GM23248 (cell line): Measurements from ENCODE around the gene CYTH4. TPM values are rescaled to one million over a fixed set of nuclear protein-coding genes. Genes with fewer than 3 reads are reported as not detected.

Experiments used
- DNase-seq: peaks from one replicate; pipeline ENCODE4 v3.0.0-alpha.2; 2015
- H2AFZ ChIP-seq: fragments of 200-600 bp; sonication (generic); 2 replicates; pipeline ENCODE4 v1.6.1; 2016; ENCODE audit warnings: antibody characterized with exemption
- H3F3A ChIP-seq: fragments of 200-600 bp; sonication (generic); 2 replicates; pipeline ENCODE4 v1.6.1; 2016; ENCODE audit warnings: mild to moderate bottlenecking, antibody characterized with exemption, mixed run types; ENCODE audit not compliant: insufficient read depth
- H3K27ac ChIP-seq: fragments of 200-600 bp; sonication (generic); 2 replicates; pipeline ENCODE4 v1.5.1; 2016; ENCODE audit warnings: mild to moderate bottlenecking
- H3K27me3 ChIP-seq: fragments of 200-600 bp; sonication (generic); replicated peaks from 2 replicates; pipeline ENCODE4 v1.6.1; 2016; ENCODE audit warnings: mild to moderate bottlenecking; ENCODE audit not compliant: insufficient read depth
- H3K36me3 ChIP-seq: fragments of 200-600 bp; sonication (generic); 2 replicates; pipeline ENCODE4 v1.6.1; 2016; ENCODE audit warnings: low read depth, mild to moderate bottlenecking
- H3K4me1 ChIP-seq: fragments of 200-600 bp; sonication (generic); 2 replicates; pipeline ENCODE4 v1.6.1; 2016; ENCODE audit warnings: mild to moderate bottlenecking; ENCODE audit not compliant: insufficient read depth
- H3K4me2 ChIP-seq: fragments of 200-600 bp; sonication (generic); one replicate; pipeline ENCODE4 v1.6.1; 2016; ENCODE audit warnings: mild to moderate bottlenecking; ENCODE audit not compliant: unreplicated experiment
- H3K4me3 ChIP-seq: fragments of 200-600 bp; sonication (generic); 2 replicates; pipeline ENCODE4 v1.5.1; 2016; ENCODE audit warnings: mild to moderate bottlenecking
- H3K79me2 ChIP-seq: fragments of 200-600 bp; sonication (generic); 2 replicates; pipeline ENCODE4 v1.6.1; 2016; ENCODE audit warnings: mild to moderate bottlenecking; ENCODE audit not compliant: insufficient read depth
- H3K9ac ChIP-seq: fragments of 200-600 bp; sonication (generic); 2 replicates; pipeline ENCODE4 v1.6.1; 2016; ENCODE audit warnings: mild to moderate bottlenecking
- H3K9me2 ChIP-seq: fragments of 200-600 bp; sonication (generic); 2 replicates; pipeline ENCODE4 v1.6.1; 2016; ENCODE audit warnings: mixed run types, mild to moderate bottlenecking, moderate library complexity; ENCODE audit not compliant: insufficient read depth
- H3K9me3 ChIP-seq: fragments of 200-600 bp; sonication (generic); one replicate; pipeline ENCODE4 v1.6.1; 2017; ENCODE audit warnings: low read depth
- H4K20me1 ChIP-seq: fragments of 200-600 bp; sonication (generic); 2 replicates; pipeline ENCODE4 v1.6.0; 2016; ENCODE audit not compliant: insufficient read depth
- EZH2 ChIP-seq: fragments of 200-600 bp; sonication (generic); IDR thresholded peaks from 2 replicates; pipeline ENCODE4 v1.6.1; 2018; ENCODE audit warnings: antibody characterized with exemption, mild to moderate bottlenecking; ENCODE audit not compliant: insufficient read depth, poor library complexity, severe bottlenecking
- EZH2phosphoT487 ChIP-seq: fragments of 200-600 bp; sonication (generic); IDR thresholded peaks from 2 replicates; pipeline ENCODE4 v1.6.1; 2018; ENCODE audit warnings: antibody characterized with exemption, moderate library complexity, mild to moderate bottlenecking, low read depth; ENCODE audit not compliant: insufficient read depth
- WGBS, 2 experiments: methylation state at CpG; one replicate each; pipeline ENCODE4 v1.1.6; 2015 to 2017; ENCODE audit warnings: low lambda C conversion rate in 2 of 2, low coverage in 1 of 2; ENCODE audit errors: missing lambda C conversion rate in 2 of 2; 5-methylcytosine and 5-hydroxymethylcytosine counted together
- in situ Hi-C: fragments of 300-500 bp; cut with MboI; formaldehyde crosslinking; loops from 2 replicates; pipeline ENCODE4 v1.15.0; 2020
- polyA plus RNA-seq: library from polyadenylated mRNA; unstranded; fragments of >200 nt; fragmentation: Nextera tagmentation; extraction: Ambion mirVana; gene quantifications from 2 replicates; pipeline ENCODE4 v1.2.1, GENCODE V29; 2016
- total RNA-seq: library from RNA; depleted of rRNA; stranded (reverse); fragments of >200 nt; shearing (Covaris generic); gene quantifications from 2 replicates; pipeline ENCODE4 v1.2.3, GENCODE V29; 2014

CYTH4 gene
- total and polyA plus RNA-seq, 2 experiments from 2014 or later: not detected

DNA sequence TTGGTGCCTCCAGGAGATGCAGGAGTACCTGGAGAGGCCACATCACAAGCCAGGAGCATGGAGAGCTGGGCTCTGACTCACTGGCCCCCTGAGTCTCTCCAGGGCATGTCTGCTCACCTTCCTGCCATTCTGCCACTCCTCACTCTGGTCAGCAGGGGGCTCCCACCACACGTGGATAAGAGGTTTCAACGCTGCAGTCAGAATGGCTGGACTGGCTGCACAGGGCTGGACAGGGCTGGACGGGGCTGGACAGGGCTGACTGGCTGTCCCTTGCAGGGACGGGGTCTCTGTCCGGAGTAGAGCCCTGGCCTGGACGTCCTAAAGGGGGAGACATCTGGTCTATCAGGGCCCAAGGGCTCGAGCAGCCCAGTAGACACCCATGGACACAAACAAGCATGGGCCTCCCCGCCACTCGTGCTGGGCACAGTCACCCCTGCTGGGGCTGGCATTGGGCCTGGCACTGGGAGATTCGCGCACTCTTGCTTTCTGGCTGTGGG lies 34.6 kb downstream of the CYTH4 start:
- Histone ChIP-seq H4K20me1 (no peaks in the 10 kb centered on the region), H3K4me1 (no peaks in the 10 kb centered on the region), H3K27ac (no peak overlapping the region), H2AFZ (no peak overlapping the region), H3K9me2 (no peaks in the 10 kb centered on the region), H3K4me2 (no peak overlapping the region), H3F3A (peaks cover 7% of the 10 kb centered on the region), H3K36me3 (no peaks in the 10 kb centered on the region), H3K79me2 (no peaks in the 10 kb centered on the region), H3K9ac (no peak overlapping the region), H3K9me3 (no peaks in the 10 kb centered on the region), H3K4me3 (no peak overlapping the region), H3K27me3 (no peaks in the 10 kb centered on the region)
- DNase-seq: peak; percentile 90
- TF ChIP-seq EZH2phosphoT487 (no peak), EZH2 (no peak)
- 23 to 24% methylated on average over 10 to 11 of the region's 11 CpGs for WGBS, 2 experiments
- in situ Hi-C loops: loop anchor here (10.0 kb wide), 1 partner anchor 138 kb away; no protein-coding TSS in a partner anchor

DNA sequence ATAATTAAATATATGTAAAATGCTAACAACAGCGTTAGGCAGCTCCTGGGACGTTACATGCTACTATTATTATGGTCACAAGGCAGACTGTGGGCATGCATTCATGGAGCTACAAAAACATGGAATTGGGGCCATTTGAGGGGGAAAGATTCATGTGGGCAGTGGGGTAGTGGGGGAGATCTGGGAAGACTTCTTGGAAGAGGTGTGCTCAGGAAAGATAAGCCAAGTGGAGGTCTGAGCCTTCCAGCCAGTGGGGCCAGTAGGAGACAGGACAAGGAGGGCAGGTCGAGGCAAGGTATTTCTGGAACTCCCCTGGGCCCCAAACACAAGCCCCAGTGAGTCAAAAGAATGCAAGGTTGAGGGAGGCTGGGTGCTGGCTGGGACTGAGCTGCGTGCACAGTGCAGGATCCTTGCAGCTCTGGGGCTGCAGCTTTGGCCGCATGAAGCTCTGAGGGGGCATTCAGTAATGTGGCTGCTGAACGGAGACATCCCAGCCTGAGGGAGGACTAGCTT lies 35.4 kb downstream of the CYTH4 start:
- H3K27ac ChIP-seq: no peak overlapping the region
- H2AFZ ChIP-seq: no peak overlapping the region
- TF ChIP-seq EZH2phosphoT487 (no peak), EZH2 (no peak)
- H3F3A ChIP-seq: peaks cover 7% of the 10 kb centered on the region
- in situ Hi-C loops: loop anchor here (10.0 kb wide), 1 partner anchor 137 kb away; no protein-coding TSS in a partner anchor
- H3K27me3 ChIP-seq: no peaks in the 10 kb centered on the region
- H3K79me2 ChIP-seq: no peaks in the 10 kb centered on the region
- H3K9me2 ChIP-seq: no peaks in the 10 kb centered on the region
- DNase-seq: no peak
- H3K4me2 ChIP-seq: no peak overlapping the region
- H3K4me1 ChIP-seq: no peaks in the 10 kb centered on the region
- no peaks in the 10 kb centered on the region for H3K9me3 ChIP-seq
- no peaks in the 10 kb centered on the region for H4K20me1 ChIP-seq
- H3K4me3 ChIP-seq: no peak overlapping the region
- H3K9ac ChIP-seq: no peak overlapping the region
- H3K36me3 ChIP-seq: no peaks in the 10 kb centered on the region
- 54 to 64% methylated on average over 6 of the region's 6 CpGs for WGBS, 2 experiments

DNA sequence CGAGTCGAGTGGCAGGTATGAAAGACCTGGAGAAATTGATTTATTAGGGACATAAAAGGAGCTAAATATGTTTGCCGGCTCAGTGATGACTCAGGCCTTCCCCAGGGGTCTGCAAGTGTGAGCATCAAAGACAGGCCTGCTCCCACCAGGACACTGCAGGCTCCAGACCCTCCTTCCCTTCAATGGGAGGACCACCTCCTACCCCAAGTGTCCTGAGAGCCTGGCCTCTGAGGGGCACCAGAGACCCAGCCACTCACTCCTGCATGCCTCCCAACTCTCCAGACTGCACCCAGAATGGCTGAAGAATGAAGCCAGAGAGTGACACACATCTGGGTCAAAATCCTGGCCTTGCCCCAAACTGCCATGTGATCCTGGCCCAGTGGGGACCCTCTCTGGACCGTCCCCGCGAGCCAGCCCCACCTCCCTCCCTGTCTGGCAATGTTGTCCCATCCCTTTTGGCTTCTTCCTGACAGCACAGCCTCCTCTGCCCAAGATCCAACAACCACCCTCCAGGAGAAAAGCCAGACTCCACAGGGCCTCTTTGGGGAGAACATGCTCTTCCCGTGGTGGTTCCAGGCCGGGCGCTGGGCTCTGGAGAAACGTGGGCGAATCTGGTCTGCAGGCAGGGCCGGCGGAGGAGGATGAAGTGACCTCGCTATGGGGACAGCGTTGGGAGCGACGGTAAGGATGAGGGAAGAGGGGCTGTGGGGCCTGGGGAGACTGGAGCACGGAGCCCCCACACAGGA lies 36.2 kb downstream of the CYTH4 start:
- no peaks in the 10 kb centered on the region for H3K4me1 ChIP-seq
- no peak overlapping the region for H3K9ac ChIP-seq
- H3K79me2 ChIP-seq: no peaks in the 10 kb centered on the region
- H4K20me1 ChIP-seq: no peaks in the 10 kb centered on the region
- H3K36me3 ChIP-seq: no peaks in the 10 kb centered on the region
- peaks cover 7% of the 10 kb centered on the region for H3F3A ChIP-seq
- H3K9me2 ChIP-seq: no peaks in the 10 kb centered on the region
- TF ChIP-seq EZH2 (no peak), EZH2phosphoT487 (no peak)
- no peak overlapping the region for H3K4me3 ChIP-seq
- H3K27me3 ChIP-seq: no peaks in the 10 kb centered on the region
- no peak overlapping the region for H3K4me2 ChIP-seq
- H3K9me3 ChIP-seq: no peaks in the 10 kb centered on the region
- in situ Hi-C loops: loop anchor here (10.0 kb wide), 1 partner anchor 136 kb away; no protein-coding TSS in a partner anchor
- no peak overlapping the region; the same call in 1 of the 2 replicates for H2AFZ ChIP-seq
- peak; percentile 27 for DNase-seq
- WGBS, 2 experiments: 29 to 32% methylated on average over 18 of the region's 18 CpGs
- no peak overlapping the region for H3K27ac ChIP-seq

DNA sequence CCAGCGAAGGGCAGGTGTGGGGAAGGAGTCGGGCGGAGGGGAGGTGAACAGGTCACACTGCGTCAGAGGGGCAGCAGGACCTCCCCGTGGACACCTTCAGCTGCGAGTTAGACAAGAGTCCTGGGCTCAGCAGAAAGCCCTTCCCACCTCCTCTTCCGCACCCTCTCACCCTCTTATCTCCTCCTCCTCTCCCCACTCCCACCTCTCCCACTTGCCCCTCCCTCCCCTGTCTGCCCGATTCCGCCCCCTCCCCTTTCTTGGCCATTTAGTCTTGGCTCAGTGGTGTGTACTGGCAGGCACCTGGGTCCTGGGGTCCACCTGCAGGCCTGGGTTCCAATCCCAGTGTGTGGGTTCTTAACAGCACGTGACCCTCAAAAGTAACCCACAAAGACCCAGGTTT lies 37.2 kb downstream of the CYTH4 start:
- in situ Hi-C loops: loop anchor here (10.0 kb wide), 1 partner anchor 135 kb away; no protein-coding TSS in a partner anchor

More for the DNA sequence above, 37.2 kb downstream of the CYTH4 start:
- Histone ChIP-seq H3K79me2 (no peaks in the 10 kb centered on the region), H3K27ac (no peak overlapping the region), H2AFZ (no peak overlapping the region), H3F3A (peaks cover 7% of the 10 kb centered on the region), H3K9ac (no peak overlapping the region), H3K9me3 (no peaks in the 10 kb centered on the region), H3K4me1 (no peaks in the 10 kb centered on the region), H3K36me3 (no peaks in the 10 kb centered on the region), H3K4me2 (no peak overlapping the region), H3K9me2 (no peaks in the 10 kb centered on the region), H3K27me3 (0 out of 2 replicates have a peak, but pooled peaks cover 6% of the 10 kb centered on the region), H4K20me1 (no peaks in the 10 kb centered on the region), H3K4me3 (no peak overlapping the region)
- 65 to 81% methylated on average over 7 to 10 of the region's 10 CpGs for WGBS, 2 experiments
- no peak for TF ChIP-seq EZH2phosphoT487
- TF ChIP-seq EZH2: no peak
- no peak for DNase-seq
